GM21528 (cell line): ENCODE data around the gene DPP3.
"Not testable (repeated sequence)": the region's sequence is repeated elsewhere in the genome, so short reads cannot be mapped to it uniquely, and the experiment has no call there.

Experiments used
- ATAC-seq: cut with Tn5 transposase; IDR thresholded peaks from one replicate; pipeline ENCODE4 v1.9.1; 2021; ENCODE audit warnings: mild to moderate bottlenecking, moderate library complexity; ENCODE audit not compliant: unreplicated experiment, low FRiP score

DPP3 gene

DNA sequence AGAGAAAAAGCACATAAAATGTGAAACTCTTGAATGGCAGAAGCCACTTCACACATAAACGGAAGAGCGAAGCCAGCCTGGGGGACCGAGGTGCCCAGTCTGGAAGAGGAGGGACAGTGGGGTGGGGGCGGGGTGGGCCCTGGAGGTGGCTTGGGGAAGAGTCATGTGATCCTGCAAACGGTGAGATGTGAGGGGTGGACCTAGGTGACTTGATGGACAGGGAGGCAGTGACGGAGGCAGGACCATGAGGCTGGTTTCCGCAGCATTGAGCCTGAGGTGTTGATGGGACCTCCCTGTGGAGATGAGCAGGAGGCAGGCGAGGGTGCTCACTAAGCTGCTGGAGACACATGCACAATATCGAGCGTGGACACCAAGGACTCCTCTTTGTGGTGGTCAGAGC is 48.8 kb downstream of the DPP3 start:
- no peak for ATAC-seq

DNA sequence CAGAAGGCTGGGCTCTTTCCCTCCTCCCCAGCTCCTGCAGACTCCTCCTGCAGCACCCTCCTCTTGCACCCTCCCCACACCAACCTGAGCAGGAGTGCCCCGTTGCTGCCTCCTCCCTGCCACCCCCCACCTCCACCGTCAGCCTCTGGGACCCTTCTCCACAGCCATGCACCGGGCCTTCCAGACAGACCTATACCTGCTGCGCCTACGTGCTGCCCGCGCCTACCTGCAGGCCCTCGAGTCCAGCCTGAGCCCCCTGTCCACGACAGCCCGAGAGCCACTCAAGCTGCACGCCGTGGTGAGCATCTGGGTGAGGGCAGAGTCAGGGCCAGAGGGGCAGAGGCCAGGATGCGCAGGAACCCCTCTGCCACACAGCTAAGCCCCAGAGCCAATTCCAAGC is 49.4 kb downstream of the DPP3 start:
- ATAC-seq, result no peak

DNA sequence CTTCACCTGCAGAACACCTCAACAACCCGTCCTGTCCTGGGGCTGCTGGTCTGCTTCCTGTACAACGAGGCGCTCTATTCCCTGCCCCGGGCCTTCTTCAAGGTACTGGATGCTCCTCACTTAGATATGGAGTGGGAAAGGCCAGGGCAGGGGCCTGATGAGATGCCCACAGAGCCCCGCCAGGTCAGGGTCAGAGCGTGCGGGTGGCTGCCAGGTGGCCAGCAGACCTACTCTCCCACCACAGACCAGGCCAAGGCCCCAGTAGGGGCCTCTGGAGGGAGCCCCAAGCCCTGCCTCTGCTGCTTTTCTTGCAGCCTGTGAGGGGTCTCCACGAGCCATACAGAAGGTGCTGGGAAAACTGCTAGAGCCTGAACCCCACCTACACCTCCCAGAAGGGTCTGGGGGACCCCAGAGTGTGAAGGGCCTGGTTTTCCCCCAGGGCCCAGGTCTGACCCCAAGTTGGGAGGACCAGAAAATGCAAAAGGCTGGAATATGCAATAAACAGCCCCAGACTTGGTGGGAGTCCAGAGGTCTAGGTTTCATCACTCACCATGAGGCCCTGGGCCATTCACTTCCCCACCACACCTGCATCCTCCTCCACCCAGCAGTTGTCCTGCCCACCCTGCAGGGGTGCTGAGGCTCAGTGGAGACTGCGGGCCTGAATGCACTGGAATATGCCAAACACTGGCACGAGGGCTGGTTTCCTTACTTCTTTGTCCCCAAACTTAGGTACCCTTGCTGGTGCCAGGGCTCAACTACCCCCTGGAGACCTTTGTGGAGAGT is 50.9 kb downstream of the DPP3 start:
- ATAC-seq, result no peak

DNA sequence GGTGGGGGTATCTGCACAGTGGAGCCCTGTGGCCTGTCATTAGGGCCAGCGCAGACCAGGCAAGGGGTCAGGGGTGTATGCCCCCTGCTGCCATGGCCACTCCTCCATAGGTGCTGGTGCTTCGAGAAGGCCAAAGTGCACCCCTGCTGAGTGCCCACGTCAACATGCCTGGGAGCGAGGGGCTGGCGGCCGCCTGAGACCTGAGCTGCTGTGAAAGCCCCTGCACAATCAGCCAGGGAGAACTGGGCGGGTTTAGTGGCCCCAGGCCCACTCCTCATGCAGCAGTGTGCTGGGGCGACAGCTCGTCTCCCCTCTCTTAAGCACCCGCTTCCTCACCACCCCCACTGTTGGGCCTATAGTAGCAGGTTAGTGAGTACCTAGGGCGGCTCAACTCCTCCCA is 51.6 kb downstream of the DPP3 start:
- no peak for ATAC-seq

DNA sequence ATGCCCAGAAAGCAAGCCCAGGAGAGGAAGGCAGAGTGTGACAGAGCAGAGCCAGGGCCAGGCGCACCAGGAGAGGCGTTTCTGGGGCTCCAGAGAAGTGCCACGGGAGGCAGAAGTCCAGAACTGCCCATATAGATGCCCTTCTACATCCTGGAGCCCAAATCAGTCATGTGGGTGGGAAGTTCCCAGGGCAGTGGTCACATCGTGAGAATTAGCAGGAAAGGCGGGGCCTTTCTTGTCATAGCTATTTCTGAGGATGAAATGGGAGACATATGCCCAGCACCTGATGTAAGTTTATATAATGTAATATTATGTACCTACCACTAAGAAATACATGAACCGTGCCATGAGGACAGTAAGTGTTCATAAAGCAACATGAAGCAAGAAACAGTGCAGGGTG is 52.5 kb downstream of the DPP3 start:
- ATAC-seq, result no peak

DNA sequence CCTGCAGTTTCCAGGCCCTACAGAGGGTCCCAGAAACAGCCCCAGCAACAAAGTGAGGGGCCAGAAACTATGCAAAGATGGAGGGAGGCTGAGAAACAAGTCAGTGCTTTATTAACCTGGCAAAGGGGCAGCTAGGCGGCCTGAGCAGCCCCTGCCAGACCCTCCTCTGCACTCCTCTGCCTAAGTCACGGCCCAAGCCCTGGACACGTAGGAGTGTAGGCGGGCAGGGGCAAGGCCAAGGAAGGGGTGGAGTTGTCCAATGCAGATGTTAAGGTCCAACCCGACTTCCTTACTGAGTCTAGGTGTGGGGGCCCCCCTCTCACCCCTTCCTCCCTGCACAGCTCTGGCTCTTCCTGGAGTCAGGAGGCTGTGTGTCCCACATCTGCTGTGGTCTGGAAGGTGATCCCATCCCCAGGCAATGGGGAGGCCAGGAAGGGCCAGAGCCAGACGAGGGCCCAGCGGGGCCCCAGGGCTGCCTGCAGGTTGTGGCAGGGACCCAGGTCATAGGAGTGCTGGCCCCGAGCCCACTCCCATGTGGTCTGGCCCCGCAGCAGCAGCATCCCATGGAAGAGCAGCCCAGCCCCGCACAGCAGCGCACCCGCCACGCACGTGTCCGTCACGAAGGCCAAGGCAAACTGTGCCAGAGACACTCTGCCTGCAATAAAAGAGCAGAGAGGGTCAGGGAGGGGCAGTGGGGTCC is 59.1 kb downstream of the DPP3 start:
- ATAC-seq, result no peak

DNA sequence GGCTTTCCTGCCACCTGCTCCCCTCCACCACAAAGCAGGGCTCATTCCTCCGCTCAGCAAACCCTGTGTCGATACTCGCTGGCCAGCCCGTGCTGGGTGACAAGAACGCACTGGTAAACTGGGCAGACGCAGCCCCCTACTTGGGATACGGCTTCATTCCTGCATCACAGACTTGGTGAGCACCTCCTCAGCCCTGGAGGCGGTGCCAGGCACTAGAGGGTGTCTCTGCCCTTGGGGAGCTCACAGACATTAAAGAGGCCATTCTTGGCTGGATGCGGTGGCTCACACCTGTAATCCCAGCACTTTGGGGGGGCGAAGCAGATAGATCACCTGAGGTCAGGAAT is 59.6 kb downstream of the DPP3 start:
- ATAC-seq, result no peak

DNA sequence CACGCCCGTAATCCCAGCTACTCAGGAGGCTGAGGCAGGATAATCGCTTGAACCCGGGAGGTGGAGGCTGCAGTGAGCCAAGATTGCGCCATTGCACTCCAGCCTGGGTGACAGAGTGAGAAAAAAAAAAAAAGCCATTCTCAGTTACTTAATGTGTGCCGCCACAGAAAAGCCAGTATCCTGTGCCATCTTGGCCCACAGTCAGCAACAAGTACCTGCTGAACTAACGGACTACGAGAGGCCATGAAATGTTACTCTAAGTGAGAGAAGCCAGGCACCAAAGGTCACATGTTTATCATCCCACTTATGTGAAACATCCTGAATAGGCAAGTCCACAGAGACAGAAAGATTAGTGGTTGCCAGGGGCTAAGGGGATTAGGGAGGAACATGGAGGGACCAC is 60.4 kb downstream of the DPP3 start:
- ATAC-seq, result not testable (repeated sequence)

DNA sequence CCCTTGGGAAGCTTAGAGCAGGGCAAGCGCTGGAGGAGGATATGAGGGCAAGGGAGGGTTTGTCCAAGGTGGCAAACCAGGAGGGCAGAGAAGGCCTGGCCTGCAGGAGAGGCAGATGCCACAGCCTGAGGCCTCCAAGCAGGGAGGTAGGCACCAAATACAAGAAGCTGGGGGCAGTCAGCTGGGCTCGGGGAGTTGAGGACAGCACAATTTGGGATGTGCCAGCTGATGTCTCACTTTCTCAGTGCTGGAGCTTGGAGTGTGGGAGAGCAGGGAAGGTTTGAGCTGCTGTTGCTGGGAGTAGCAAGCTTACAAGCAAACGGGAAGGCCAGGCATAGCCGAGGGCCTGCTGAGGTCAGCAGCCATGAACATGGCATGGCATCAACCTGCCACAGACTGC is 61.7 kb downstream of the DPP3 start:
- no peak for ATAC-seq

DNA sequence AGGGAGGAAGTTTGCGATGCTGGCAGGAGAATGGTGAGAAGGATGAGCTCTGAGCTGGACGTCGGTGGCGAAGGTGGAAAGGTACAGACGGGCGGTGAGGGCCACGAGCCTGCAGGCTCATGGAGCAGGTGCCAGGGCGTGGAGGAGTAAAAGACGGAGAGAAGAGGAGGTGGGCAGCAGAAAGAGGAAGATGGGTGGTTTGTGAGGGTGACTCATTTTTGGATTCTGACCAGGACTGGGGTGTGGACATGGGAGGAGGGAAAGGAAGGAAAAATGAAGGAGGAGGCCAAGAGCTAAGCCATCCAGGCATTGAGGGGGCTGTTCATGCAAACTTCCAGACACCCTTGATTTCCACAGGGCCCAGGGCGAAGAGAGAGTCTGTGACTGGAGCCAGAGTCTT is 62.1 kb downstream of the DPP3 start:
- ATAC-seq, result no peak

DNA sequence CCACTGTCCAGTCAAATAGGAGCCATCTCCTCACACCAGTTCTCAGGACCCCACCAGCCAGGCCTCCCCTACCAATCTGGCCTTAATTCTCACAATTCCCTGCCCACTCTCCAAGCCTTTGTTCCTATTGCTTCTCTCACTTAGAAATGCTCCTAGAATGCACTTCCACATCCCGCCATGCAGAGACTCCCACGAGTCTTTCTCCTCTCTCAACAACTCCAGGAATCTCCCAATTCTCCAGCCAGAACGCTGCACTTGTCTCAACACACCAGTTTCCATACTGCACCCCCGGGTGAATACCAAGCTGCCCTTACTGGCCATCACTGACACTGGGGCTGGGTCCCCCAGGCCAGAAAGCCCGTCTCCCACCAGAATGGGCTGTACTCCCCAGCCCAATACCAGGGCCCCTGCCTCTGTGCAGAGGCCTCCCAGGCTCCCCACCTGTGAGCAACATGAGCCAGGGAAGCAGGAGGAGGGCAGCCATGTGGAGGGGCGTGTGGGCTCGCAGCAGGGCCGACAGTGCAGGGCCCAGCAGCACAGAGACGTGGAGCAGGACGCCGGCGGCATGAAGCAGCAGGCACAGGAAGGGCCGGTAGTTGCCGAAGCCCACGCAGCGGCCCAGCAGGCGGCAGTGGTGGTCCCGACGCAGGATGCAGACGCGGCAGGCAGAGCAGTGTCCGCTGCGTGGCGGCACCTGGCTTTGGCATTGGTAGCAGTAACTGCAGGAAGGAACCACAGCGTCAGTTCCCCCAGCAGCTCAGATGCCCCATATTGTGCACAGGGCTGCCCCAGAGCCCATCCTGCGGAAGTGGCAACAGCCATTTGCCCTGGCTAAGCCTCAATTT is 63.3 kb downstream of the DPP3 start:
- ATAC-seq, result peak; percentile 39

DNA sequence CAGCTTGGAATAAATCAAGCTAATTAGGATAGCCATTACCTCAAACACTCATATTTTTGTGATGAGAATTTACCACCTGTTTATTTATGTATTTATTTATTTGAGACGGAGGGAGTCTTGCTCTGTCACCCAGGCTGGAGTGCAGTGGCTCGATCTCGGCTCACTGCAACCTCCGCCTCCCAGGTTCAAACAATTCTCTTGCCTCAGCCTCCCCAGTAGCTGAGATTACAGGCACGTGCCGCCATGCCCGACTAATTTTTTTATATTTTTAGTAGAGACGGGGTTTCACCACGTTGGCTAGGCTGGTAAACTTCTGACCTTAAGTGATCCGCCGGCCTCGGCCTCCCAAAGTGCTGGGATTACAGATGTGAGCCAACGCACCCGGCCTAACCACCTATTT is 64.7 kb downstream of the DPP3 start:
- not testable (repeated sequence) for ATAC-seq

DNA sequence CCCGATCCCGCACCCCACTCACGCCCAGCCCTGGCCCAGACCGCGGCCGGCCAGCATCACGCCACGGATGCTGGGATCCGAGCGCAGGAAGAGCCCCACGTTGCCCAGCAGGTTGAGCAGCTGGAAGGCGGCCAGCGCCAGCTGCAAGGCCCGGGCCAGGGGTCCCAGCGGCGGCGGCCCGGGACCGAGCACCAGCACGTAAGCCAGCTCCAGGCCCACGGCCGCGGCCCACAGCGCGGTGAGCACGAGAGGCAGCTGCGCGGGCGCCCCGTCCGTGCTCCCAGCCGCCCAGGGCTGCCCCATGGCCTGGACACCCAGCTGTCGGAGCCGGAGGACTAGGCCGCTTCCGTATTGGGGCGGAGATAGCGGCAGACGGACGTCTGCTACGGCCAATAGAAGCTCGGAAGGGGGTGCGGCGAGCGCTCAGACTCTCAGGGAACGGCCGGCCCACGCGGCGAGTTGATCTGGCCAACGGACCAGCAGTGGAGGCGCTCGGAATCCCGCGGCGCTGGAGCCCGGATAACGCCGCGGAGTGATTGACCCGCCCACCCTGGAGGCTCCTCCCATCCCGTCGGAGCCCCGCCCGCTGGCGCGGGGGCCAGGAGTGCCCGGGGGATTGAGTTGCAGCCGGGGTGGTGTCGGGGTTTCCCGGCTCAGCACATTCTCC is 65.6 kb downstream of the DPP3 start, which contains the start of gene ZDHHC24:
Gene ZDHHC24, minus strand, starts transcription at position 348 of the 667 bp plus-strand sequence. Its CDS starts 45 bp downstream, at position 303.
- ATAC-seq, result peak; percentile 74

DNA sequence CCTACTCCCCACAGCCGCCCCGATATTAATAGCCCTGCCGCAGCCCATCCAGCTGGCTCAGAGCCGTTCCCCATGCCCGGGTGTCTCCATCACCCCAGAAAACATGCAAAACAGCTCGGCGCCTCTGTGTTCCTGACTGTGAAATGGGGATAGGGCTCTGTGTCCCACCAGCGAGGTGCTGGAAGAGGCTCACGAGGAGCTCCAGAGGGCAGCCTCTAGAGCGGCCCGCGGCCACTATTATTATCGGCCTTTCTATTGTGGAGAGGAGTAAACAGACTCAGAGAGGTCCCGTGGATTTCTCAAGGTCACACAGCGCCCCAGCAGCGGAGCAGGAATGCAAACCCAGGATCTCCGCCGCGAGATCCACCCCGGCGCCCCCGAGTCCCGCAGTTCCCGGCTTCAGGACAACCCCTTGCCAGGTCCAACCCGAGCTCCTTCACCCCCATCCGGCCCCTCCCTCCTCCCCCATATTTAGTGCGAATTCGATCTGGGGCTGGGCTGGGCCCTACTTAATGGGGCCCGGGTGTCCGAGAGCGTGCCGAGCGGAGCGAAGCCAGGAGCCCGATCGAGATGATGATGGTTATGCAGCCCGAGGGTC is 66.2 kb downstream of the DPP3 start, which contains the start of gene ACTN3:
Gene ACTN3, plus strand, starts transcription at position 536 of the 598 bp plus-strand sequence. Its CDS starts 35 bp downstream, at position 571.
- no peak for ATAC-seq

DNA sequence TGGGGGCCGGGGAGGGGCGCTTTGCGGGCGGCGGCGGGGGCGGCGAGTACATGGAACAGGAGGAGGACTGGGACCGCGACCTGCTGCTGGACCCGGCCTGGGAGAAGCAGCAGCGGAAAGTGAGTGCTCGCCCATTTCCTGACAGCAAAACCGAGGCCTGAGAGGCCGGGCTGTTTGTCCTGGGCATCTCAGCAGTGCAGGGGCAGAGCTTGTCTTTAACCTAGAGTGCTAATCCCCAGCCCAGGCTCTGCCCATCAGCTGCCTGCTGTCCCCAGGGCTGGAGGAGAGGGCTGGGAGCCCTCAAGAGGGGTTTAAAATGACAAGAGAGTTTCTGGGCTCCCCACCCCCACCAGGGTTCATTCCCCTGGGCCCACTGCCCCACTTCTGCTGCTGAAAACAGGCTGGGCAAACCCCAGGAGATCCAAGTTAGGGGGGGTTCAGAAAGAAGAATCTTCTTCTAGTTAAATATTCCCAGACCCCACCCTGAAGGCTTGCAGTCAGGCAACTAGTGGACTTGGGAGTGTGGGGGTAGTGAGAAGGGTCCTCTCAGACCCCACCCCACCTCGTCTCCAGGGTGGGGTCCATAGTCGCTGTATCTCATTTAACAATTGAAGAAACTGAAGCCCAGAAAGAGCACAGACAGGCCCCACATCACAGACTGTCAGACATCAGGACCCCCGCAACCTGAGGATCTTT is 66.9 kb downstream of the DPP3 start:
- no peak for ATAC-seq

DNA sequence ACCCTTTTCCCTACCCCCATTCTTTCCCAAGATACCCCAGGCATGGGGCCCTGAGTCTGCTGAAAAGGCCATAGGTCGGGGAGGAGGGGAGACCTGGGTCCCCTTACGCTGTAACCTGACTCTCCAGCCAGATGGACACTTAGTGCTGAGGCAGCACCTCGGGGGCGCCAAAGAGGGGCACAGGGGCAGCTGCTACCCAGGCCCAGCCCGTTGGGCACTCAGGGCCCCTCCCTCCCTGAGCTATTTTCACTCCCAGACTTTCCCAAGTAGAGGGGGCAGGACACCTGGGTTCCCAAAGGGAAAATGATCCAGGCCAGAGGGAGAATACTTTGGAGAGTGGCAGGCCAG is 67.4 kb downstream of the DPP3 start:
- no peak for ATAC-seq

DNA sequence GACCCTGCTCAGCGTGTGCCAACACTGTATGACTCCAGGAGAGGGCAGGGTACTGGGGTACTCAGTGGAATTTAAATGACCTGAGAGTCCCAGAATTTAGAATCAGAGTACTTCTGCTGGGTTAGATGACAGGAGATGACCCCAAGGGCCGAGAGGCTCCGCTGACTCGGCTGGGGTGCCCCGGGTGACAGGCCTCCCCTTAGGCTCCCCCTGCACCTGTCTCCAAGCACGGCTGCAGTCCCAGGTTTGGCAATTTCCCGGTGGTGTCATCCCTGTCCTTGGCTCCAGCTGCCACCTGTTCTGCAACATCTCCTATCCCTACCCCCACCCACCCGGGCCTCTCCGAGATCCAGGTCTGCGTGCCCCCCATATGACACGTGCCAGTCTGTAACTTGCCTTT is 67.8 kb downstream of the DPP3 start:
- ATAC-seq, result no peak

DNA sequence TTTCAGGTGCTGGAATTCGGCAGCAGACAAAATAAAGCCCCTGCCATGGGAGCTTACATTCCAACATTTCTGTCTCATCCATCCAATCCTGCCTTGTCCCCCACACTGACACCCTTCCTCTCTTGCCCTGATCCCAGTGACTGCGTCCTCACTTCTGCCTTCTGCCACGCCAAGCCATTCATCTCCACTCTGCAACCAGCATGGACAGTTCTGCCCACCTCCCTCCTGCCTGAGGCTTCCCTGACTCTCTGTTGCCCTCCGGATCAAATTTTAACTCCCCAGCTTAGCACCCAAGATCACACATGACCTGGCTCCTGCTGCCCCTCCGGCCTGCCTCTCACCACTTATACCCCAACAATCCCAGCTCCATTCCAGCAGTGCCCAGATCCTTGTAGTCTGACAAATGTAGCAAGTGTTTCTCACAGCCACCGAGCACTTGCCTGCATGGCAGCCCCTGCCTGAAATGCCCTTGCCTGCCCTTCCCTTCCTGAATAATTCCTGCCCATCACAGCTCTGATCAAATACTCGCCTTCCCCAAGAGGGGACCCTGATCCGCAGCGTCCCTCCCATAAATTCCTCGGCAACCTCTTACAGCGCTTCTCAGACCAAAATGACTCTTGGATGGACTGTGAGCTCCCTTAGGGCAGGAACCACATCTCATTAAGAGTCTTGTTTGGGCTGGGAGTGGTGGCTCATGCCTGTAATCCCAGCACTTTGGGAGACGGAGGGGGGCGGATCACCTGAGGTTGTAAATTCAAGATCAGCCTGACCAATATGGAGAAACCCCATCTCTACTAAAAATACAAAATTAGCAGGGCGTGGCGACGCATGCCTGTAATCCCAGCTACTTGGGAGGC is 68.8 kb downstream of the DPP3 start:
- ATAC-seq, result no peak

DNA sequence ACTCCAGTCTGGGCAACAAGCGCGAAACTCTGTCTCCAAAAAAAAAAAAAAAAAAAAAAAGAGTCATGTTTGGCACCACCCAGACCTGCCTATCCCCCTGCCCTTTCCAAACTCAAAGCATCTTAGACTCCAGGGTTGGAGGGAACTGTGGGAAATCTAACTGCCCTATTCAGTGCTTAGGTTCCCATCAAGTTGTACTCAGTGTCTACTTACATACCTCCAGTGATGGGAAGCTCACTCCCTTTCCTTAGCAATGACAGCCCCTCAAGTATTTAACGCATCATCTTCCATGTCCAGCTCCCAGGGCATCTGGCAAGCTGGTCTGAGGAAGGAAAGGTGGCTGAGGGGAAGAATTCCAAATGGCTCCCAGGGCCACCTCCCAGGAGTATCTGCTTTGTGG is 69.5 kb downstream of the DPP3 start:
- no peak for ATAC-seq
